ENCODE data around the gene E2F6. TPM values are rescaled to one million over a fixed set of nuclear protein-coding genes. Genes with fewer than 3 reads are reported as not detected.
A peak's percentile ranks its signal among the peaks of the same experiment; 100 is the strongest.

Gene E2F6
- total and polyA plus RNA-seq, 2 experiments from 2014 or later = 13.8 to 23.1 TPM

DNA sequence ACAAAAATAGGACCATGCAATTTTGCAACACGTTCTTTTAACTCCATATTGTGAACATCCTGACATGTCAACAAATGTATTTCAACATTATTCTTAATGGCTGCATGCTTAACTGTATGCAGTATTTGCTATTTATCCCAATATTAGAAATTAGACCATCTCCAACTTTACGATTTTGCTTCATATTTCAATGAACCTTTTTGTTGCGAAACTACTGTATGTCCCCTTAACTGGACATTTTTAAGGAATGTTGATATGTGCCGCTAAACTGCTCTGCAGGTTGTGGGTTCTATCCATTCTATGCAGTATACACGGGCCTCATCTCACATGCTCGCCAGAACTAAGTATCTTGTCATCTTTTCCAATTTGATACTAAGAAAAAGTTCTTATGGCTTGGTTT lies 11.1 kb downstream of the E2F6 start:
- no peaks in the 10 kb centered on the region for H3K36me3 ChIP-seq (replicated peaks; ENCODE audit: insufficient read depth, low read depth)
- 94% methylated on average over 6 of the region's 6 CpGs for WGBS (ENCODE audit: low lambda C conversion rate, missing lambda C conversion rate)
- DNase-seq (ENCODE audit: low spot score) = no peak
- H3K79me2 ChIP-seq = peaks cover 64% of the 10 kb centered on the region
- peaks cover 41% of the 10 kb centered on the region for H4K20me1 ChIP-seq (ENCODE audit: insufficient read depth, poor library complexity, severe bottlenecking)
- TF ChIP-seq EZH2phosphoT487 (IDR thresholded peaks at IDR 0.05; ENCODE audit: low read depth, severe bottlenecking, unreplicated experiment) = no peak
- no peak for TF ChIP-seq EZH2 (IDR thresholded peaks at IDR 0.05; ENCODE audit: borderline replicate concordance)
- TF ChIP-seq, protein P1, sequence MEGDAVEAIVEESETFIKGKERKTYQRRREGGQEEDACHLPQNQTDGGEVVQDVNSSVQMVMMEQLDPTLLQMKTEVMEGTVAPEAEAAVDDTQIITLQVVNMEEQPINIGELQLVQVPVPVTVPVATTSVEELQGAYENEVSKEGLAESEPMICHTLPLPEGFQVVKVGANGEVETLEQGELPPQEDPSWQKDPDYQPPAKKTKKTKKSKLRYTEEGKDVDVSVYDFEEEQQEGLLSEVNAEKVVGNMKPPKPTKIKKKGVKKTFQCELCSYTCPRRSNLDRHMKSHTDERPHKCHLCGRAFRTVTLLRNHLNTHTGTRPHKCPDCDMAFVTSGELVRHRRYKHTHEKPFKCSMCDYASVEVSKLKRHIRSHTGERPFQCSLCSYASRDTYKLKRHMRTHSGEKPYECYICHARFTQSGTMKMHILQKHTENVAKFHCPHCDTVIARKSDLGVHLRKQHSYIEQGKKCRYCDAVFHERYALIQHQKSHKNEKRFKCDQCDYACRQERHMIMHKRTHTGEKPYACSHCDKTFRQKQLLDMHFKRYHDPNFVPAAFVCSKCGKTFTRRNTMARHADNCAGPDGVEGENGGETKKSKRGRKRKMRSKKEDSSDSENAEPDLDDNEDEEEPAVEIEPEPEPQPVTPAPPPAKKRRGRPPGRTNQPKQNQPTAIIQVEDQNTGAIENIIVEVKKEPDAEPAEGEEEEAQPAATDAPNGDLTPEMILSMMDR (IDR thresholded peaks at IDR 0.05; ENCODE audit: poor library complexity) = no peak
- H2AFZ ChIP-seq = no peak overlapping the region
- H3K27ac ChIP-seq = no peak overlapping the region
- H3K4me2 ChIP-seq = no peak overlapping the region
- no peaks in the 10 kb centered on the region for H3K27me3 ChIP-seq
- no peaks in the 10 kb centered on the region for H3K9me2 ChIP-seq (replicated peaks; ENCODE audit: insufficient read depth)
- no peak overlapping the region for H3K4me3 ChIP-seq
- no peaks in the 10 kb centered on the region for H3K9me3 ChIP-seq (ENCODE audit: low read depth)
- H3K4me1 ChIP-seq (ENCODE audit: insufficient read depth) = peaks cover 4% of the 10 kb centered on the region

DNA sequence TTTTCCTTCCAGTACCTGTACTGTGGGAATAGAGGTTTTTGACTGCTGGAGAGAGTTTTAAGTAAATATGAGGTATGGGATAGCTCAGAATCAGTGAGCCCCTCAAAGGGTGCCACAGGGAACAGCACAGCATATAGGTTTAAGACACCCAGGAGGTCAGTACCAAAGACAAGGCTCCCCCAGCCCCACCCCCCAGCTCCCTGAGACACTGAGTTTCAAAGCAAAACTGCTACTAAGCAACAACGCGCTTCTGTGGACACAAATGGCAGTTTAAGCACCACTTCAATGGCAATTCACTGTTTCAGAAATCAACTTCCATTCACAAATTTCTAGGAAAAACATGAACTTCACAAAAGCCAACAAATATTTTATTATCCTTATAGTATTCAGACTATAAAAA lies 15.2 kb downstream of the E2F6 start:
- Histone ChIP-seq H3K9me3 (ENCODE audit: low read depth) (no peaks in the 10 kb centered on the region), H3K27me3 (no peaks in the 10 kb centered on the region), H3K36me3 (replicated peaks; ENCODE audit: insufficient read depth, low read depth) (no peaks in the 10 kb centered on the region), H3K4me2 (no peak overlapping the region), H3K9me2 (replicated peaks; ENCODE audit: insufficient read depth) (no peaks in the 10 kb centered on the region), H3K4me1 (ENCODE audit: insufficient read depth) (no peaks in the 10 kb centered on the region), H3K4me3 (no peak overlapping the region), H3K27ac (no peak overlapping the region), H4K20me1 (ENCODE audit: insufficient read depth, poor library complexity, severe bottlenecking) (peaks cover 5% of the 10 kb centered on the region), H3K79me2 (peaks cover 24% of the 10 kb centered on the region), H2AFZ (no peak overlapping the region)
- DNase-seq (ENCODE audit: low spot score) = no peak
- 95% methylated on average over 2 of the region's 2 CpGs for WGBS (ENCODE audit: low lambda C conversion rate, missing lambda C conversion rate)
- TF ChIP-seq, protein P1 (IDR thresholded peaks at IDR 0.05; ENCODE audit: poor library complexity) = no peak
- TF ChIP-seq EZH2phosphoT487 (IDR thresholded peaks at IDR 0.05; ENCODE audit: low read depth, severe bottlenecking, unreplicated experiment) (no peak), EZH2 (IDR thresholded peaks at IDR 0.05; ENCODE audit: borderline replicate concordance) (no peak)

DNA sequence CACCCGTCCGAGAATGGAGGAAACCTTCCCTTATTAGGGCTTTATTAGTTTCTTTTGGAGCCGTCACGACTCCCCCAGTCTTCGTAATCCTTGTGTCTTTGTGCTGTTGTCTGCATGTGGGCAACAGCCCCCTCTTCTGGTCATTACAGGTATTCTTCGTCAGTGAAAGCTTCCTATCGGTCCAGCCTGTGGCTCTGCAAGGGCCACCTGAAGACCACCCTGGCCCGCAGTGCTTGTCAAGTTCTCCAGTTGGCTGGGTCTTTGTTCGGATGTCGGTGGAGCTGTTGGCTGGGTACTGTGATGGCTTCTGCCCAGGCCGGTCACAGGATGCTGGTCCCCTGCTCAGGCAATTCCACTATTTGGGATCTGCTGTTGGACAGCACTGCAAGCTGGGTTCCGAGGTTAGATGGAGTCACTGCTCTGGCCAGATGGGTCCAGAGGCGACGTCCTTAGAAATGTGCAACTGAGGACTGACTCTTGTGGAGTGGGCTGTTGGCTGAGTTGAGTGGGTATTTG lies 19.2 kb downstream of the E2F6 start:
- no peaks in the 10 kb centered on the region for H3K79me2 ChIP-seq
- H2AFZ ChIP-seq = no peak overlapping the region
- H3K4me1 ChIP-seq (ENCODE audit: insufficient read depth) = no peaks in the 10 kb centered on the region
- DNase-seq (ENCODE audit: low spot score) = peak; percentile 78
- H4K20me1 ChIP-seq (ENCODE audit: insufficient read depth, poor library complexity, severe bottlenecking) = no peaks in the 10 kb centered on the region
- H3K36me3 ChIP-seq (replicated peaks; ENCODE audit: insufficient read depth, low read depth) = no peaks in the 10 kb centered on the region
- H3K4me2 ChIP-seq = no peak overlapping the region
- no peaks in the 10 kb centered on the region for H3K9me3 ChIP-seq (ENCODE audit: low read depth)
- WGBS (ENCODE audit: low lambda C conversion rate, missing lambda C conversion rate) = 63% methylated on average over 14 of the region's 14 CpGs
- no peaks in the 10 kb centered on the region for H3K27me3 ChIP-seq
- no peaks in the 10 kb centered on the region for H3K9me2 ChIP-seq (replicated peaks; ENCODE audit: insufficient read depth)
- TF ChIP-seq, protein P1 (IDR thresholded peaks at IDR 0.05; ENCODE audit: poor library complexity) = peak; percentile 83
- TF ChIP-seq EZH2 (IDR thresholded peaks at IDR 0.05; ENCODE audit: borderline replicate concordance) = no peak
- no peak overlapping the region for H3K27ac ChIP-seq
- H3K4me3 ChIP-seq = no peak overlapping the region

DNA sequence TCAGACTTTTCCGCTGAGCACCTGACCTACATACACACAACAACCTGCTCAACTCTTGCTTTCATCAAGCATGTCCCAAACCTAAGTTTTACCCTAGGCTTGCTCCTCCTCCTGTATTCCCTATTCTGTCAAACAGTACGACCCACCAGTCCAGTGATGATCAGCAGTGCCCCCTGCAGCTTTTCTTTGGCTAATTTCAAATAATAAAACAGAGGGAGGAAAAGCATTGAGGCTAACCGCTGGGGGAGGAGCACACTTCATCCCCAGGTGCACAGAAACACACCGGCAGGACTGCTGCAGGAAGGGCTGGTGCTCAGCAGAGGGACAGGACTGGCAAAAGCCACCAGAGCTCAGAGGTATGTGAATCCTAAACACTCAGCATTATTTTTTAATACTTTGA lies 21.2 kb downstream of the E2F6 start:
- no peaks in the 10 kb centered on the region for H3K79me2 ChIP-seq
- H2AFZ ChIP-seq = no peak overlapping the region
- H3K9me2 ChIP-seq (replicated peaks; ENCODE audit: insufficient read depth) = no peaks in the 10 kb centered on the region
- no peak overlapping the region for H3K27ac ChIP-seq
- H3K9me3 ChIP-seq (ENCODE audit: low read depth) = no peaks in the 10 kb centered on the region
- H4K20me1 ChIP-seq (ENCODE audit: insufficient read depth, poor library complexity, severe bottlenecking) = no peaks in the 10 kb centered on the region
- no peak for DNase-seq (ENCODE audit: low spot score)
- no peaks in the 10 kb centered on the region for H3K4me1 ChIP-seq (ENCODE audit: insufficient read depth)
- TF ChIP-seq, protein P1 (IDR thresholded peaks at IDR 0.05; ENCODE audit: poor library complexity) = peak; percentile 27
- no peak for TF ChIP-seq EZH2 (IDR thresholded peaks at IDR 0.05; ENCODE audit: borderline replicate concordance)
- H3K4me3 ChIP-seq = no peak overlapping the region
- no peaks in the 10 kb centered on the region for H3K27me3 ChIP-seq
- H3K36me3 ChIP-seq (replicated peaks; ENCODE audit: insufficient read depth, low read depth) = no peaks in the 10 kb centered on the region
- no peak overlapping the region for H3K4me2 ChIP-seq
- 89% methylated on average over 4 of the region's 4 CpGs for WGBS (ENCODE audit: low lambda C conversion rate, missing lambda C conversion rate)
